Glutamatergic neuron (in vitro differentiated cells): ENCODE data around the gene CNNM3. TPM values are rescaled to one million over a fixed set of nuclear protein-coding genes. Genes with fewer than 3 reads are reported as not detected.

Experiments
- DNase-seq: peaks from one replicate; pipeline ENCODE4 v3.0.0; 2022
- H3K27ac Mint-ChIP-seq: one replicate; pipeline ENCODE4 v1.8.0; 2020; ENCODE audit warnings: mild to moderate bottlenecking, mixed read lengths, inconsistent platforms; ENCODE audit not compliant: unreplicated experiment
- H3K27me3 Mint-ChIP-seq: one replicate; pipeline ENCODE4 v1.8.0; 2020; ENCODE audit warnings: mild to moderate bottlenecking, moderate library complexity, mixed read lengths, inconsistent platforms; ENCODE audit not compliant: unreplicated experiment
- H3K36me3 Mint-ChIP-seq: one replicate; pipeline ENCODE4 v1.8.0; 2020; ENCODE audit warnings: mild to moderate bottlenecking, mixed read lengths, inconsistent platforms; ENCODE audit not compliant: unreplicated experiment
- H3K4me1 Mint-ChIP-seq: one replicate; pipeline ENCODE4 v1.8.0; 2020; ENCODE audit warnings: mild to moderate bottlenecking, low read depth, mixed read lengths, inconsistent platforms; ENCODE audit not compliant: unreplicated experiment
- H3K4me3 Mint-ChIP-seq: one replicate; pipeline ENCODE4 v1.8.0; 2020; ENCODE audit warnings: mild to moderate bottlenecking, mixed read lengths, inconsistent platforms; ENCODE audit not compliant: unreplicated experiment
- H3K9me3 Mint-ChIP-seq: one replicate; pipeline ENCODE4 v1.8.0; 2020; ENCODE audit warnings: mild to moderate bottlenecking, moderate library complexity, mixed read lengths, inconsistent platforms; ENCODE audit not compliant: unreplicated experiment
- CTCF ChIP-seq: fragments of 200-600 bp; sonication (generic); IDR thresholded peaks from one replicate; pipeline ENCODE4 v1.5.0; 2021; ENCODE audit not compliant: partially characterized antibody, unreplicated experiment
- total RNA-seq: library from RNA; stranded (reverse); fragmentation: NEBNext Ultra II Directional; extraction: Animal tissue kit (Norgen Biotek cat#: 25700); gene quantifications from one replicate; pipeline ENCODE4 v1.2.1, GENCODE V29; 2021; ENCODE audit not compliant: unreplicated experiment

The CNNM3 gene
- total RNA-seq, 1 donor from 2014 or later: 22.3 TPM

- Mint-ChIP-seq H3K27ac (no peak overlapping the region), H3K4me1 (peaks cover 18% of the 10 kb centered on the region), H3K4me3 (no peak overlapping the region), H3K36me3 (no peaks in the 10 kb centered on the region), H3K27me3 (peaks cover 12% of the 10 kb centered on the region), H3K9me3 (peaks cover 10% of the 10 kb centered on the region)
- no peak for DNase-seq
- no peak for TF ChIP-seq CTCF
These were observed 56.7 kb downstream of the CNNM3 start for GRCh38 chr2:96872591-96873349.

GRCh38 chr2:96873651-96874096 is 57.6 kb downstream of the CNNM3 start:
- TF ChIP-seq CTCF: no peak
- no peak overlapping the region for H3K4me3 Mint-ChIP-seq
- peaks cover 10% of the 10 kb centered on the region for H3K27me3 Mint-ChIP-seq
- H3K27ac Mint-ChIP-seq: peak overlapping the region; percentile 28
- H3K4me1 Mint-ChIP-seq: peaks cover 19% of the 10 kb centered on the region
- no peaks in the 10 kb centered on the region for H3K36me3 Mint-ChIP-seq
- no peak for DNase-seq
- H3K9me3 Mint-ChIP-seq: peaks cover 10% of the 10 kb centered on the region

- H3K4me3 Mint-ChIP-seq: no peak overlapping the region
- H3K4me1 Mint-ChIP-seq: peaks cover 19% of the 10 kb centered on the region
- H3K36me3 Mint-ChIP-seq: no peaks in the 10 kb centered on the region
- peaks cover 11% of the 10 kb centered on the region for H3K27me3 Mint-ChIP-seq
- DNase-seq: no peak
- H3K27ac Mint-ChIP-seq: no peak overlapping the region
- peaks cover 10% of the 10 kb centered on the region for H3K9me3 Mint-ChIP-seq
- TF ChIP-seq CTCF: no peak
These were observed 58.2 kb downstream of the CNNM3 start for GRCh38 chr2:96874198-96874831.

- Mint-ChIP-seq H3K27ac (peak overlapping the region; percentile 23), H3K4me3 (no peak overlapping the region), H3K36me3 (no peaks in the 10 kb centered on the region), H3K27me3 (peaks cover 9% of the 10 kb centered on the region), H3K9me3 (peaks cover 14% of the 10 kb centered on the region), H3K4me1 (peaks cover 19% of the 10 kb centered on the region)
- no peak for TF ChIP-seq CTCF
- no peak for DNase-seq
These were observed 59.6 kb downstream of the CNNM3 start for GRCh38 chr2:96875498-96876268.
